Astrocyte (in vitro differentiated cells and primary cell): ENCODE data around the gene PEPD. TPM values are rescaled to one million over a fixed set of nuclear protein-coding genes. Genes with fewer than 3 reads are reported as not detected.

ENCODE experiments used
- DNase-seq: peaks from one replicate; pipeline ENCODE4 v3.0.0-alpha.2; 2010; ENCODE audit warnings: low read depth
- FAIRE-seq: peaks from 2 replicates; lab custom pipeline; 2011; peaks lifted over from hg19 to GRCh38; lab: Jason Lieb, UNC
- H2AFZ ChIP-seq: 2 replicates; pipeline ENCODE4 v1.6.0; 2012; ENCODE audit warnings: low read depth, low read length, inconsistent platforms
- H3K27ac ChIP-seq: 2 replicates; pipeline ENCODE4 v1.5.1; 2011; ENCODE audit warnings: low read depth, low read length, inconsistent platforms
- H3K27me3 ChIP-seq: 2 replicates; pipeline ENCODE4 v1.6.0; 2011; ENCODE audit warnings: low read length, inconsistent platforms; ENCODE audit not compliant: insufficient read depth
- H3K36me3 ChIP-seq: 2 replicates; pipeline ENCODE4 v1.5.1; 2011; ENCODE audit warnings: low read length, inconsistent platforms; ENCODE audit not compliant: insufficient read depth
- H3K4me1 ChIP-seq: 2 replicates; pipeline ENCODE4 v1.5.1; 2011; ENCODE audit warnings: low read length, inconsistent platforms; ENCODE audit not compliant: insufficient read depth
- H3K4me2 ChIP-seq: 2 replicates; pipeline ENCODE4 v1.6.0; 2012; ENCODE audit warnings: low read length, inconsistent platforms
- H3K4me3 ChIP-seq: 2 replicates; pipeline ENCODE4 v1.5.1; 2011; ENCODE audit warnings: low read depth, mild to moderate bottlenecking, low read length, inconsistent platforms; ENCODE audit not compliant: insufficient read depth
- H3K79me2 ChIP-seq: 2 replicates; pipeline ENCODE4 v1.6.0; 2012; ENCODE audit warnings: mild to moderate bottlenecking, low read length, inconsistent platforms; ENCODE audit not compliant: insufficient read depth
- H3K9ac ChIP-seq: 2 replicates; pipeline ENCODE4 v1.6.0; 2012; ENCODE audit warnings: mild to moderate bottlenecking, low read length, inconsistent platforms
- H3K9me3 ChIP-seq: 2 replicates; pipeline ENCODE4 v1.5.1; 2012; ENCODE audit warnings: low read depth, mild to moderate bottlenecking, low read length, inconsistent platforms; ENCODE audit not compliant: insufficient read depth
- H4K20me1 ChIP-seq: 2 replicates; pipeline ENCODE4 v1.6.0; 2012; ENCODE audit warnings: low read length, inconsistent platforms; ENCODE audit not compliant: insufficient read depth
- H3K27ac Mint-ChIP-seq: one replicate; pipeline ENCODE4 v1.8.0; 2021; ENCODE audit warnings: mild to moderate bottlenecking, mixed read lengths; ENCODE audit not compliant: unreplicated experiment
- H3K27me3 Mint-ChIP-seq: one replicate; pipeline ENCODE4 v1.8.0; 2021; ENCODE audit warnings: low read depth, mixed read lengths; ENCODE audit not compliant: unreplicated experiment
- H3K36me3 Mint-ChIP-seq: one replicate; pipeline ENCODE4 v1.8.0; 2021; ENCODE audit warnings: low read depth, mixed read lengths; ENCODE audit not compliant: unreplicated experiment
- H3K4me1 Mint-ChIP-seq: one replicate; pipeline ENCODE4 v1.8.0; 2021; ENCODE audit warnings: low read depth, mixed read lengths; ENCODE audit not compliant: unreplicated experiment
- H3K4me3 Mint-ChIP-seq: one replicate; pipeline ENCODE4 v1.8.0; 2021; ENCODE audit warnings: mild to moderate bottlenecking, moderate library complexity, mixed read lengths; ENCODE audit not compliant: unreplicated experiment
- H3K9me3 Mint-ChIP-seq: one replicate; pipeline ENCODE4 v1.8.0; 2021; ENCODE audit warnings: mild to moderate bottlenecking, mixed read lengths; ENCODE audit not compliant: unreplicated experiment
- EZH2 ChIP-seq: IDR thresholded peaks from 2 replicates; pipeline ENCODE4 v1.6.1; 2012; ENCODE audit warnings: mild to moderate bottlenecking, low read length, inconsistent platforms; ENCODE audit not compliant: insufficient read depth
- total RNA-seq: library from RNA; stranded (reverse); gene quantifications from 2 replicates; pipeline ENCODE4 v1.2.1, GENCODE V29; 2021
- TF ChIP-seq, protein P1 (sequence below): IDR thresholded peaks from 2 replicates; pipeline ENCODE4 v1.5.1; 2011; ENCODE audit warnings: low read depth, mild to moderate bottlenecking, inconsistent platforms, low read length, moderate library complexity; ENCODE audit not compliant: insufficient read depth

Gene PEPD
- total RNA-seq, 1 donor from 2014 or later: 37.9 TPM

DNA sequence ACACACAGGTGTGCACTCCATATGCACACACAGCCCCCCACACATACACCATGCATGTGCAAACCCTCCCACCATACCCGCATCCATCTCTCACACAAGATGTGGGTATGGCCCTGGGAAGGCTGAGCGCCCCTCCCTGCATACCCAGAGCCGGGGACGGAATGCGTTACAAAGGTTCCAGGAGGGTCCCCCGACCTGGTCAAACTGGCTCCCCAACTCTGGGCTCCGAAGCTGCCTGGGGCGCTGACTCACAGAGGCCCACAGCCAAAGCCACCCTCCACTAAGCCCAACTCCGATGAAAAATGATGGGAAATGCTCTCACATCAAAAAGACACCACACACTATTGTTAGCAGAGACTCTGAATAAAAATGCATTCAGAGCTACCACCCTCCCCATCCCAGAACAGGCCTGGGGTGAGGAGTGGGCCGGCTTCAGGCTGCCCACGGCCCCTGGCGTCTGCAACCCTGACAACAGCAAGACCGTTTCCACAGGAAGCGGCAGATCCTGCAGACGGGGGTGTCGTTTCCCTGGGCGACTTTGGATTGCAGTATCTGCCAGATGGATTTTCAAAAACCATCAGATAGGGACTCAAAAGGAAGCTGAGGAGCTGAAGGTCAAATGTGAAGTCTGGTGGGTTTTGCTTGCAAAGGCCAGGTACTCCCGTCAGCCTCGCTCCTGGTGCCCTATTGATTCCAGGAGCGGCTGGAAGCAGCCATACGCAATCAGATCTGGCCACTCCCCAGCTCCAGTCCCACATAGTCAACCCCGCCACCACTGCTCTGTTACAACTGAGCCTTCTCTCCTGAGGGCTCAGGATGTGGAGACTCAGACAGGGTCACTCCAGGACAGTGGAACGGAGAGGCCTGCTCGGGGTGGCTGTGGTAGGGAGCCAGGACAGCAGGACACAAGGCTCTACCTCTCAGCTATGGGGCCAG lies 14.3 kb downstream of the PEPD start:
- Histone ChIP-seq H3K4me3 (no peak overlapping the region), H3K9ac (peak overlapping the region; percentile 10), H2AFZ (no peak overlapping the region), H3K4me2 (peak overlapping the region; percentile 9), H3K79me2 (peaks cover 10% of the 10 kb centered on the region), H4K20me1 (peaks cover 41% of the 10 kb centered on the region), H3K27ac (peak overlapping the region; percentile 3), H3K36me3 (peaks cover 5% of the 10 kb centered on the region), H3K9me3 (no peaks in the 10 kb centered on the region), H3K27me3 (no peaks in the 10 kb centered on the region), H3K4me1 (no peaks in the 10 kb centered on the region)
- Mint-ChIP-seq H3K36me3 (peaks cover 3% of the 10 kb centered on the region), H3K9me3 (no peaks in the 10 kb centered on the region), H3K4me1 (no peaks in the 10 kb centered on the region), H3K4me3 (no peak overlapping the region), H3K27ac (no peak overlapping the region), H3K27me3 (peaks cover 3% of the 10 kb centered on the region)
- TF ChIP-seq EZH2: no peak
- TF ChIP-seq, protein P1, sequence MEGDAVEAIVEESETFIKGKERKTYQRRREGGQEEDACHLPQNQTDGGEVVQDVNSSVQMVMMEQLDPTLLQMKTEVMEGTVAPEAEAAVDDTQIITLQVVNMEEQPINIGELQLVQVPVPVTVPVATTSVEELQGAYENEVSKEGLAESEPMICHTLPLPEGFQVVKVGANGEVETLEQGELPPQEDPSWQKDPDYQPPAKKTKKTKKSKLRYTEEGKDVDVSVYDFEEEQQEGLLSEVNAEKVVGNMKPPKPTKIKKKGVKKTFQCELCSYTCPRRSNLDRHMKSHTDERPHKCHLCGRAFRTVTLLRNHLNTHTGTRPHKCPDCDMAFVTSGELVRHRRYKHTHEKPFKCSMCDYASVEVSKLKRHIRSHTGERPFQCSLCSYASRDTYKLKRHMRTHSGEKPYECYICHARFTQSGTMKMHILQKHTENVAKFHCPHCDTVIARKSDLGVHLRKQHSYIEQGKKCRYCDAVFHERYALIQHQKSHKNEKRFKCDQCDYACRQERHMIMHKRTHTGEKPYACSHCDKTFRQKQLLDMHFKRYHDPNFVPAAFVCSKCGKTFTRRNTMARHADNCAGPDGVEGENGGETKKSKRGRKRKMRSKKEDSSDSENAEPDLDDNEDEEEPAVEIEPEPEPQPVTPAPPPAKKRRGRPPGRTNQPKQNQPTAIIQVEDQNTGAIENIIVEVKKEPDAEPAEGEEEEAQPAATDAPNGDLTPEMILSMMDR: no peak
- DNase-seq (peak; percentile 42), FAIRE-seq (no peak)

DNA sequence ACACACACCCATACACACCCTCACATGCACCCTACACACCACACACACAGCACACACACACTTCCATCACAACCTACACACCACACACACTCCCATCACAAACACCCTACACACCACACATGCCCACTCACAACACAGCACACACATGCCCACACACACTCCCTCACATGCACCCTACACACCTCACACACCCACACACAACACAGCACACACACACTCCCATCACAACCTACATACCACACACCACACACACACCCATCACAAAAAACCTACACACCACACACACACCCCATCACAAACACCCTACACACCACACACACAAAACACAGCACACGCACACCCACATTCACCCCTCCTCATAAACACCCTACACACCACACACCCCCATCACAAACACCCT lies 15.1 kb downstream of the PEPD start:
- Histone ChIP-seq H3K9me3 (no peaks in the 10 kb centered on the region), H3K4me2 (no peak overlapping the region), H3K79me2 (peaks cover 10% of the 10 kb centered on the region), H2AFZ (no peak overlapping the region), H4K20me1 (peaks cover 39% of the 10 kb centered on the region), H3K27me3 (no peaks in the 10 kb centered on the region), H3K4me3 (no peak overlapping the region), H3K4me1 (no peaks in the 10 kb centered on the region), H3K9ac (peak overlapping the region; percentile 27), H3K27ac (no peak overlapping the region), H3K36me3 (peaks cover 5% of the 10 kb centered on the region)
- H3K4me1 Mint-ChIP-seq: no peaks in the 10 kb centered on the region
- H3K9me3 Mint-ChIP-seq: no peaks in the 10 kb centered on the region
- no peak for TF ChIP-seq EZH2
- TF ChIP-seq, protein P1: no peak
- FAIRE-seq (no peak), DNase-seq (no peak)
- H3K36me3 Mint-ChIP-seq: peaks cover 3% of the 10 kb centered on the region
- no peak overlapping the region for H3K4me3 Mint-ChIP-seq
- peaks cover 3% of the 10 kb centered on the region for H3K27me3 Mint-ChIP-seq
- no peak overlapping the region for H3K27ac Mint-ChIP-seq

DNA sequence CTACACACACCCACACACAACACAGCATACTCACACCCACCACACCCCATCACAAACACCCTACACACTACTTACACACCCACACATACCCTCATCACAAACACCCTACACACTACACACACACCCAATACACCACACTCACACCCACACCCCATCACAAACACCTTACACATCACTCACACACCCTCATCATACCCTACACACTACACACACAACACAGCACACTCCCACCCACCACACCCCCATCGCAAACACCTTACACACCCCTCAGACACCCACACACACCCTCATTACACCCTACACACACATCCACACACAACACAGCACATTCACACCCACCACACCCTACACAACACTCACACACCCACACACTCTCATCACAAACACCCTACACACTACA lies 15.8 kb downstream of the PEPD start:
- TF ChIP-seq EZH2: no peak
- TF ChIP-seq, protein P1: no peak
- H3K27ac Mint-ChIP-seq: no peak overlapping the region
- H3K36me3 Mint-ChIP-seq: peaks cover 1% of the 10 kb centered on the region
- H3K4me3 Mint-ChIP-seq: no peak overlapping the region
- H3K9ac ChIP-seq: peak overlapping the region; percentile 27
- no peaks in the 10 kb centered on the region for H3K9me3 Mint-ChIP-seq
- H3K4me1 ChIP-seq: no peaks in the 10 kb centered on the region
- no peaks in the 10 kb centered on the region for H3K4me1 Mint-ChIP-seq
- peaks cover 3% of the 10 kb centered on the region for H3K27me3 Mint-ChIP-seq
- no peak for DNase-seq
- H3K79me2 ChIP-seq: peaks cover 10% of the 10 kb centered on the region
- no peaks in the 10 kb centered on the region for H3K9me3 ChIP-seq
- H3K27ac ChIP-seq: no peak overlapping the region
- no peak overlapping the region for H2AFZ ChIP-seq
- peaks cover 5% of the 10 kb centered on the region for H3K36me3 ChIP-seq
- H3K27me3 ChIP-seq: no peaks in the 10 kb centered on the region
- no peak overlapping the region for H3K4me2 ChIP-seq
- peaks cover 39% of the 10 kb centered on the region for H4K20me1 ChIP-seq
- FAIRE-seq: no peak
- H3K4me3 ChIP-seq: no peak overlapping the region
